ENCODE data around the gene FXYD7. TPM values are rescaled to one million over a fixed set of nuclear protein-coding genes. Genes with fewer than 3 reads are reported as not detected.

FXYD7 gene
- total RNA-seq, 1 donor = not detected

DNA sequence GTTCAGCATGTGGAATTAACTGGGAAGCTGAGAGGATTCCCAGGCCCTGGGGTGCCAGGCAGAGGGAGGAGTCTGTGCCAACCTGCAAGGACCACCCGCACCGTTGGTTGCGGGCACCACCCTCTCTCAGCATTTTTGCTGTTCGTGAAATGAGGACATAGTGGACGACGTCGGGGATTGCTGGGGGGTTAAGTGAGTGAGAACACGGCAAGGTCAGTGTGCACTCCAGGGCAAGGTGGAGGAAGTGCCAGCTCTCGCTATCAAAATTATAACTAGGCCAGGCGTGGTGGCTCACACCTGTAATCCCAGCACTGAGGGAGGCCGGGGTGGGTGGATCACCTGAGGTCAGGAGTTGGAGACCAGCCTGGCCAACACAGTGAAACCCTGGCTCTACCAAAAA is 25.3 kb upstream of the FXYD7 start:
- no peak for DNase-seq (ENCODE audit: low read depth)
- TF ChIP-seq, protein P1, sequence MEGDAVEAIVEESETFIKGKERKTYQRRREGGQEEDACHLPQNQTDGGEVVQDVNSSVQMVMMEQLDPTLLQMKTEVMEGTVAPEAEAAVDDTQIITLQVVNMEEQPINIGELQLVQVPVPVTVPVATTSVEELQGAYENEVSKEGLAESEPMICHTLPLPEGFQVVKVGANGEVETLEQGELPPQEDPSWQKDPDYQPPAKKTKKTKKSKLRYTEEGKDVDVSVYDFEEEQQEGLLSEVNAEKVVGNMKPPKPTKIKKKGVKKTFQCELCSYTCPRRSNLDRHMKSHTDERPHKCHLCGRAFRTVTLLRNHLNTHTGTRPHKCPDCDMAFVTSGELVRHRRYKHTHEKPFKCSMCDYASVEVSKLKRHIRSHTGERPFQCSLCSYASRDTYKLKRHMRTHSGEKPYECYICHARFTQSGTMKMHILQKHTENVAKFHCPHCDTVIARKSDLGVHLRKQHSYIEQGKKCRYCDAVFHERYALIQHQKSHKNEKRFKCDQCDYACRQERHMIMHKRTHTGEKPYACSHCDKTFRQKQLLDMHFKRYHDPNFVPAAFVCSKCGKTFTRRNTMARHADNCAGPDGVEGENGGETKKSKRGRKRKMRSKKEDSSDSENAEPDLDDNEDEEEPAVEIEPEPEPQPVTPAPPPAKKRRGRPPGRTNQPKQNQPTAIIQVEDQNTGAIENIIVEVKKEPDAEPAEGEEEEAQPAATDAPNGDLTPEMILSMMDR (IDR thresholded peaks at IDR 0.05; ENCODE audit: insufficient read depth, low read length) = no peak
- no peak overlapping the region for H3K4me3 ChIP-seq (ENCODE audit: low read depth, low read length)

DNA sequence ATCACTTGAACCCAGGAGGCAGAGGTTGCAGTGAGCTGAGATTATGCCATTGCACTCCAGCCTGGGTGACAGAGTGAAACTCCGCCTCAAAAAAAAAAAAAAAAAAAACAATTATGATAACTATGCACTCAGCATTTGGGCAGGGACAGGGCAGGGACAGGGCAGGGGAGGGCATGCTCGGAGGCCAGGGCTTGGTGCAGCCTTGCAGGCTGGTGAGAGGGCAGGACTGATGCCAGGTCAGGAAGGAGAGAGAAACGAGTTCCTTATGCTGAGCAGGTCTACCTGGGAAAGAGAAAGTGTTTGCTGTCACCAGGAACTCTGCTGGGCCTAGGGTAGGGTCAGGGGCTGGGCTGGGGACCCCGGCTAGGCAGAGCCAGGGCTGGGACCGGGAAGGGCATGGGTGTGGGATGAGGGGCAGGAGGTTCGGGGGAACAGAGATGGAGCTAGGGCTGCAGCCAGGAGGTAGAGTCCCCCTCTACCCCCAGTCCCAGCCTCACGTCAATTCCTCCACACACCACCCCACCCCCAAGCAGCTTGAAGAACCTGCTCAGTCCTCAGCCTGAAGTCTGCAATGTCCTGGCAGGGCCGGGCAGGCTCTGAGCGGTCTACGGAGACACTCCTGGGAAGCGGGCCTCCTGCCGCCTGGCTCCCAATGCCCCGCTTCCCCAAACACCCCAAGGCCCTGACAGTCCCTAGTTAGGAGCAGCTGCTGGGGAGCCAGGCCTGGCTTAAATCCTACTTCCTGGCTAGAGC is 24.6 kb upstream of the FXYD7 start:
- DNase-seq (ENCODE audit: low read depth) = no peak
- H3K4me3 ChIP-seq (ENCODE audit: low read depth, low read length) = no peak overlapping the region
- TF ChIP-seq, protein P1 (IDR thresholded peaks at IDR 0.05; ENCODE audit: insufficient read depth, low read length) = no peak

DNA sequence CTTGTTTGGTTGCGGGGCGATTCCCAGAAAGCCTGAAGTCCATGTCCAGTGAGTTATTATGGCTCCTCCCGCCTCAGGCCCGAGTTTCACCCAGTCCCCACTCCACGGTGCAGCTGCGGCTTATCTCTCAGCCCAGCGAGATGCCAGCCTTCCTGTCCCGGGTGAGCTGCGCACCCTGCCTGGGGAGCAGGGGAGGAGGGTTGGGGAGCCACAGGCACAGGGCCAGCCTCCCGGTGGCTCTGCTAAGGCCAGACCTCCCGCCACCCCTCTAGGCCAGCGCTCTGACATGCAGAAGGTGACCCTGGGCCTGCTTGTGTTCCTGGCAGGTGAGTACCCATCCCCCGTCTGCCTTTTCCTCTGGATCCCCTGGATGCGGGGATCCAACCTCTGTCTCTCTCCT is 24.0 kb upstream of the FXYD7 start:
- no peak overlapping the region for H3K4me3 ChIP-seq (ENCODE audit: low read depth, low read length)
- DNase-seq (ENCODE audit: low read depth) = no peak
- TF ChIP-seq, protein P1 (IDR thresholded peaks at IDR 0.05; ENCODE audit: insufficient read depth, low read length) = no peak

DNA sequence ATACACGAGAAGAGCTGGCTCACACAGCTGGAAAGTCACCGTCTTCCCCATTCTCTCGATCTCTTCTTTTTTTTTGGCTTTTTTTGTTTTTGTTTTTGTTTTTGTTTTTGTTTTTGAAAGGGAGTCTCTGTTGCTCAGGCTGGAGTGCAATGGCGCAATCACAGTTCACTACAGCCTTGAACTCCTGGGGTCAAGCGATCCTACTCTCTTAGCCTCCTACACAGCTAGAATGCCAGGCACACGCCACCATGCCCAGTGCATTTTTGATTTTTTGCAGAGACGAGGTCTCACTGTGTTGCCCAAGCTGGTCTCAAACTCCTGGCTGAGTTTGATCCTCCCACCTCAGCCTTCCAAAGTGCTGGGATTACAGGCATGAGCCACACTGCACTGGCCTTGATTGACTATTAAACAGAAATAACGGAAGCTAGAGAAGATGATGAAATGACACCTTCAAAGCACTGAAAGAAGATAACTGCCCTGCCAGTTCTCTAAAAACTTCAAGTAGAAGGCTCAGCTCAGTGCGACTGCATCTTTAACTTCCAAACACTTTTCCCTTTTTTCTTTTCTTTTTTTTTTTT is 23.4 kb upstream of the FXYD7 start:
- no peak overlapping the region for H3K4me3 ChIP-seq (ENCODE audit: low read depth, low read length)
- no peak for DNase-seq (ENCODE audit: low read depth)
- TF ChIP-seq, protein P1 (IDR thresholded peaks at IDR 0.05; ENCODE audit: insufficient read depth, low read length) = no peak

DNA sequence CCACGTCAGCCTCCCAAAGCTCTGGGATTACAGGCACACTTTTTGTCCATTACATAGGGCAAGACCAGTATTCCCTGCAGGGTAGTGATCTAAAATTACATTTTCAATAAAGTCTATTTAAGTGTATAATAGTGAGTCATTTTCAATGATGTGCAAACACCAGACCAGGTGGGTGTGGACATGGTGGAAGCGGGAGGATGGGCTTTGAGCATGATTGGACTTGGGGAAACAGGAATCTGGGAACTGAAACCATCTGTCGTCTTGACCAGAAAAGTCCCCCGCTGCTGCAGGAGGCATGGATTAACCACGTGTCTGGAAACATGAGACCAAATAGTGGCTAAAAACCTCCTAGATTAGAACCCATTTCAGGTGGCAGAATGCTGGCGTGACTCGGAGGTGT is 22.6 kb upstream of the FXYD7 start:
- peak; percentile 79 for DNase-seq (ENCODE audit: low read depth)
- no peak overlapping the region for H3K4me3 ChIP-seq (ENCODE audit: low read depth, low read length)
- TF ChIP-seq, protein P1 (IDR thresholded peaks at IDR 0.05; ENCODE audit: insufficient read depth, low read length) = no peak

DNA sequence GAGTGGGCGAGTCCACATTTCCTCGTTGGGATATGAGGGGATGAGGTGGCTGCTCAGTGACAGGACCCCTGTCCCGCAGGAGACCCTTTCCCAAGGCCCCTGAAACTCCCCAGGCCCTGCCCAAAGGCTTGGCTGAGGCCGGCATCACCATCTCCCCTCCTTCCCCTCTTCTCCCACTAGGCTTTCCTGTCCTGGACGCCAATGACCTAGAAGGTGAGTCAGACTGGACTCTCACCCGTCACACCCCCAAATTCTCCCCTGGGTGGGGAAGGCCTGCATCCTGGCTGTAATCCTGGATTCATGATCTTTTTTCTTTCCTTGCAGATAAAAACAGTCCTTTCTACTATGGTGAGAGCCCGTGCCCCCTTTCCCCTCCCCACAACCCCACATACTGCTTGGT is 22.2 kb upstream of the FXYD7 start:
- H3K4me3 ChIP-seq (ENCODE audit: low read depth, low read length) = no peak overlapping the region
- TF ChIP-seq, protein P1 (IDR thresholded peaks at IDR 0.05; ENCODE audit: insufficient read depth, low read length) = no peak
- peak; percentile 25 for DNase-seq (ENCODE audit: low read depth)

Measured in fibroblast of the aortic adventitia (primary cell).